ENCODE measurements around the gene NCOA7. TPM values are rescaled to one million over a fixed set of nuclear protein-coding genes. Genes with fewer than 3 reads are reported as not detected.
"Not testable (repeated sequence)": the region's sequence is repeated elsewhere in the genome, so short reads cannot be mapped to it uniquely, and the experiment has no call there.

Gene NCOA7
- total RNA-seq, 1 donor from 2014 or later: 41.5 TPM

DNA sequence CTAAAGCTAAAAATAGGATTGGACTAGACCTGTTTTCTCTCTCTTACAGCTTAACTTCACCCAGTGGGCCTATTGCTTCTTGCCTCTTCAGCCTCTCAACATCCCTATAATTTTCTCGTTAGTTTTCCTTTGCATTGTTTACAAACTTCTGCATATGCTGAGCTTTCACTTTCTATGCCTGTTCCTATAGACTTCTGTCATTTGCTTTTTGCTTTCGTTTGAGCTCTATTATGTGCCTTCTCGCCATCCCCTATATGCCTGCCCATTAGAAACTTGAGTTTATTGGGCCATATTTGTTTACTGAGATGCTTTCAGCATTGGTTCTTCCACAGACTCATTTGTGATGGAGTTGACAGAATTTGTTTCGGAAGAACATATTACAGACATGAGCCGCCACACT lies 40.9 kb downstream of the NCOA7 start:
- intact Hi-C loops (cut with micrococcal nuclease): no loop called here

DNA sequence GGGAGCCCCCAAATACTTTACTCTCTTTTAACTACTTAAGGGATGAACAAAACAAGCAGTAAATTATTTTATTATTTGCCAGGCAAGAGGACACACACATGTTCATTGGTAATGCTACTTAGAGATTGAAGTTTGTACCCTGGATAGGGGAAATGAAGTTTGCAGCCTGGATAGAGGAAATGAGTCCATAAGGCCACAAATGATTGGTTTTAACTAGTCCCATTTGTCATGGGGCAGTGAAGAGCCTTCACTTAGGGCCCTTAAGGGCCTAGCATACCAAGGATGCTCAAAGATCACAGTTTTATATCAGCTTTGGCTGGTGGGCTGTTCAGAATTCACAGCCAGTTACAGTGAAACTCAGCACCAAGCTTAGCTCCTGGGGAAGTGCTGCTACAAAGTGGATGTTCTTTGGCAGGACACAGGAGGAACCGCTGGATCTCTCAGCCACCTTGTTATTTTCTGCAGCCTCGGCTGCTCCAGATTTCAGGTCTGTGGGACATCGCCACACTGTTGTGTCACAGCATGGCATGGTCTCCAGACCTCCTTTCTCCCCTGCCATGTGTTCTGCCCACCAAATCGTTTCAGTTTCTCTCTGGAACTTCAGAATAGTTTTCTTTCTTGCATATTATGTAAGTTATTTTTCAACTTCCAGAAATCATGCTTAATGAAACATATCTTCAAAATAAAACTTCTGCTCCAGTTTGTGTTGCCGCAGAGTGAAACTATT lies 41.8 kb downstream of the NCOA7 start:
- intact Hi-C loops (cut with micrococcal nuclease): loop anchor here (1.0 kb wide), 1 partner anchor 7 kb away; no protein-coding TSS in a partner anchor

DNA sequence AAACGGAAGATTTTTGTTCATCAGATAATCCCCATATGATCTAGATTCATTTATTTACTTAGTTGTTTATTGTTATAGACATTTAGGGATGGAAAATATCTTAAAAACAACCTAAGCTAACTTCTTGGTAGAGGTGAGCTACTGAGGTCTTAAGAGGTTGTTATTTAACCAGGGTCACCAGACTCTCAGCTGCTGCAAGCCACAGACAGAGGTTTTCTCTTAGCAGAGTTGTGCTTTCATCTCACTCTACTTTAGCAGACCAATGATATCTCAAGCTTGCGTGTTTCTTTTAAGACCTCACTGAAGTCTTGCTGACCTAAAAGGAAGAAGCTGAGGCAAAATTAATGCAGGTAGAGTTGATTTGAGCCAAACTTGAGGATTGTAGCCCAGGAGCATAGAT lies 43.6 kb downstream of the NCOA7 start:
- intact Hi-C loops (cut with micrococcal nuclease): no loop called here

DNA sequence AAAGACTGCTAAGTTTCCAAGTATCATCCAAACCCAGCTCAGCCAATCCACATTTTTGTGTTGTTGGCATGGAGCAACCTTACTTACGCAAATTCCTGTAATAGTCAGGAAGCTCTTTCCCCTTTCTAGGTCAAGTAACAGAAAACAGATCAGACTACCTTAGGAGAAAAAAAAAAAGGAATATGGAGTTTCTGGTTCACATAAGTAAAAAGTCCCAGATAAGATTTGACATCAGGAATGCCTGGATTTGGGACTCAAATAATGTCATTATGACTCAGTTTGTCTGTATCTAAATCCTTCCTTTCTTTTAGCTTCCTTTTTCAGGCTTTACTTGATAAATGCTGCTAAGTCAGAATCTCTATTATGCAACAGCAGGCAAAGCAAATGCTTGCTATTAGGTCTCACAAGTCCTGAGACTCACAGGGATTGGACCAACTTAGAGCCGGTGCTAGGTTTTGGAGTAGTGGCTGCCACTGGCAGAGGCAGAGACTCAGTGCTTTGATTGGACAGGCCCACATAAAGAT lies 44.5 kb downstream of the NCOA7 start:
- intact Hi-C loops (cut with micrococcal nuclease): no loop called here

DNA sequence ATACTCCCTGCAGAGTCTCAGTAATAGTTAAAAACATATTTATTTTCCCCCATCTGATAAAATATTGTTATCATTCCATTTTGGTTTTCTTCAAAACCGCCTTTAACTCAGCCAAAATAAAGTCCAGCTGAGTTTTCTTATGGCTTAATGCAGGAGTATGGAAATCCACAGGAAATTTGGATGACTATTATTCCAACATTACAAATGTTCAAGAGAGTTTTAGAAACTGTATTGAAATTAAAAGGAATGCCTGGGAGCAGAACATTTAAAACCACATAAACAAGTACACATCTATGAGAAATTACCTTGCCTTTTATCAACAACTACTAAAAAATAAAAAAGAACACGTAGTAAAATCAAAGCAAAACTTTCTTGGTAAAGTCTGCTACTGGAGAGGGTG lies 45.7 kb downstream of the NCOA7 start:
- intact Hi-C loops (cut with micrococcal nuclease): no loop called here

DNA sequence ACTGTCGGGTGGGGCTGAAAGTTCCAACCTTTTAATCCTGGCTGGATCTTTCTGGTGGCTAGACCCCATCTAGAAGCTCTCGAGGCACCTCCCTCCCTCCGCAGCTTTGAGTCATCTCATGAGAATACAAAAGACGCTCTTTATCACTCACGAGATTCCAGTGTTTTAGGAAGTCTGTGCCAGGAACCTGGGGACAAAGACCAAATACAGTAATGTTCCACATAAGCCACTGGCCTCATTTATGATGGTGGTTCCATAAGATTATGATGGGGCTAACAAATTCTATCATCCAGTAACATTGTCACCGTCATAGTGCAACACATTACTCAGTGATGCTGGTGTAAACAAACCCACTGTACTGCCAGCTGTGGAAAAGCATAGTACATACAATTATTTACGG lies 48.7 kb downstream of the NCOA7 start:
- intact Hi-C loops (cut with micrococcal nuclease): no loop called here

DNA sequence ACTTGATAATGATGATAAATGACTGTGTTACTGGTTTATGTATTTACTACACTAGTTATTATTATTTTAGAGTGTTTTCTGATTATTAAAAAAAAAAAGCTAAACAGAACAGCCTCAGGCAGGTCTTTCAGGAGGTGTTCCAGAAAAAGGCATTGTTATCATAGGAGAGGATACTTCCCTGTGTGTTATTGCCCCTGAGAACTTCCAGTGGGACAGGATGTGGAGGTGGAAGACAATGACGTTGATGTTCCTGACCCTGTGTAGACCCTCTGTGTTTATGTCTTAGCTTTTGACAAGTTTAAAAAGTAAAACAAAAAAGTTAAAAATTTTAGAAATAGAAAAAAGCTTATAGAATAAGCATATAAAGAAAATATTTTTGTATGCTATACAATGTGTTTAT lies 49.1 kb downstream of the NCOA7 start:
- intact Hi-C loops (cut with micrococcal nuclease): no loop called here

DNA sequence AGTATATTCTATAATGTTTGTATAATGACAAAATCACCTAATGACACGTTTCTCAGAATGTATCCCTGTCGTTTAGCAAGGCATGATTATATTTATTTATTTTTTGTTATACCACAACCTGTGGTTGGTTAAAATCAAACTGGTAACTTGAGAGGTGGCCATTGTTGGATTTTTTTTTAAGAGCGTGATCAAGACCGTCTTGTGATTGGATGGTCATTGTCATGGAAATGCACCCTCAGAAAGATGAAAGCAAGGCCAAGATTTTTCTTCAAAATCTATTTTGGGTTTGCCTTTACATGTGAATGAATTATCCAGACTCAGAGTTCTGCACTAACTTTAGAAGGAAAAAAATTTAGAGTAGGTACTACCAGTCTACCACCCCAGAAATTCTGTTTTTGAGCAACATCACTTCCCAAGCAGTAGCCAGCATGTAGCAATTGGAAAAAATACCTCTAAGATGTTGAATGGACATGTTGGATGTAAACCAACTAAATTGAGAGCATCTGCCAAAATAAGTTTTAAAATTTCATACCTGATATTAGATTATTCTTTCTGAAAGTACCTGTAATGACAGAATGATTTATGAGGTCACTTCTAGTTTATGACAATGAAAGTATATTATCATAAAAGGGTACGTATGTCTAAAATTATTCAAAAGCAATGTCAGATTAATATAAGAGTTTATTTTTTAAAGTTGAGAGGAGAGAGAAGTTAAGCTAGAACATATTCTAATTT lies 50.8 kb downstream of the NCOA7 start:
- intact Hi-C loops (cut with micrococcal nuclease): no loop called here

DNA sequence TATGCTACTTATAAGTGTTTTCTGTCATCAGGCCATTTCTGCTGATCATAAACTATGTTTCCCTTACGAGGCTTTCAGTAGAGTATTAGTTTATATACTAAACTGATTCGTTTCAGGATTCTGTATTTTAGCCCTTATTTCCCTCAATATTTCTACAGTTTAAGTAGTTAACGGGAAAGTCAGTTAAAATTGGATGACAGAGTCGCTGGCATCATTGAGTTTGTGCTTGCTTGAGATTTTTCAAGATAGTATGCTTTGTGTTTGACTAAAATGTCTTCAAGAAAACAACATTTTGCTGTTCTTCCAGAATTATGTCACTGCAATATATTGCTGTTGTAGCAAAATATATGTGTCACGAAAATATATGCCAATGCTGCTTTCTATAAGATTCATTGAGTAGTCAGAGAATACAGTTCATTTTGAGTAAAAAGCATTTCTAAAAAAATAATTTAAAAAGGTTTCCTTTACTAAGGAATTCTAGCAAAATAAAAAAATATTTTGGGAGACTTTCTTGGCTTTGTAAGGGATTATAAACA lies 51.4 kb downstream of the NCOA7 start:
- intact Hi-C loops (cut with micrococcal nuclease): no loop called here

DNA sequence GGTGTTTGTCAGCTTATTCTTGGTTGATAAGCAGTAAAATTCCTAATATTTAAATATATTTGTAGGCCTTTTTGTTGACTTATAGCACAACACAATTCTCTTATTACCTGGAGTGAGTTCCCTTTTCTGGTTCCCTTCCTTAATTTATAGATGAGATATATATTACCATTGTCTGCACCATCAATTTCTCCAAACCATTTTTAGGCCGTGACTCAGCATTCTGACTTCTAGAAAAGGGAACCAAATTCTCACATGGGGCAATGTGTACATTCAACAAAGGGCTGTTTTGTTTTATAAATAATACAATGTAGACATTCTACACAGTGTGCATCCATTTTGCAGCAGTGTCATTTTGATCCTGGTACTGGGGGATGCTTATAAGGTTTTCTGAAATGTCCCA lies 52.8 kb downstream of the NCOA7 start:
- intact Hi-C loops (cut with micrococcal nuclease): no loop called here

DNA sequence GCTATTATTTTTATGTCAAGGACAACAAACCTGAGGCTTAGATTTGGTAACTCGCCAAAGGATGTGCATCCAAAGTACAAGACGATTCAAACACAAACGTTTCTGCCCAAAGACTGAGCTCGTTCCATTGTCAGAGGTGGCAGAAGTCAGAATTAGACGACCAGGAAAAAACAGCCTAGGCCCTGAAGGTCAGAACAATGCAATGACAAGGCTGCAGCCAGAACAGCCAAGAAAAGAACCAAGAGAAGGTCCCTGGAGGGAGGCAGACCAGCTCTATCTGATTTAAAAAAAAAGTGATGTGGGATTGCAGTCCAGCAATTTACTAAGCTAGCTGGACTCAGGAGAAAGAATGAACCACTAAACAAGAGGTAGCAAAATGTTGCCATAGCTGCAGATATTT lies 54.2 kb downstream of the NCOA7 start:
- intact Hi-C loops (cut with micrococcal nuclease): no loop called here

DNA sequence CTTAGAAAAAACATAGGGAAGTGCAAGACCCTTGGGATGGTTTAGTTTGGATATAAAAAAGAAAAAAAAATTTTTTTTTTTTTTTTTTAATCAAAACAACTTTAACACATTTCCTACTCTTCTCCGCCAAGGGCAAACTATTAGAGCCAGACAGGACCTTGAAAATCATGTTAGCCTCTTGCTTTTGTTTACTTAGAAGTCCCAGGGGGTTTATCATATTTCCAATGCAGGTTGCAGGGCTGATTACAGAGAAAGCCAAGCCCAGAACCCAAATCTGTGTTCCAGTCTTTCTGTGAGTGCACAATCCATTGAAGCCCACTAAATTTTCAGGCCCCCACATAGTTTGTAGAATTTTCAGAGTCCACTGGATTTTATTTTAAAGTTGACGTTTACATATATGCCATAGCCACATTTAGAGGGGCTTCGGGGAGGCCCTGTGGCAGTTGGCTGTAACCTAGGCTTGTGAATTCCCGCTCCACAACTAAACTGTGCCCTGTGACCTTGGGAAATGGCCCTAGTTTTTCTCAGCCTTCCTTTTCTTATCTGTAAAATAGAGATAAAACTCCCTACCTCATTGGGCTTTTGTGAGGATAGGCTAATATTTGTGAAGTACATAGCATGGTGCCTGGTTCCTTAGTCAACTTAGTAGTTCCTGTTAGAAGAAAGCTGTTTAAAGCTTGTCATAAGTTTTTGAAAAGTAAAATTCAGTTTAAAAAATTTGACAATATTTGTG lies 55.7 kb downstream of the NCOA7 start:
- intact Hi-C loops (cut with micrococcal nuclease): no loop called here

DNA sequence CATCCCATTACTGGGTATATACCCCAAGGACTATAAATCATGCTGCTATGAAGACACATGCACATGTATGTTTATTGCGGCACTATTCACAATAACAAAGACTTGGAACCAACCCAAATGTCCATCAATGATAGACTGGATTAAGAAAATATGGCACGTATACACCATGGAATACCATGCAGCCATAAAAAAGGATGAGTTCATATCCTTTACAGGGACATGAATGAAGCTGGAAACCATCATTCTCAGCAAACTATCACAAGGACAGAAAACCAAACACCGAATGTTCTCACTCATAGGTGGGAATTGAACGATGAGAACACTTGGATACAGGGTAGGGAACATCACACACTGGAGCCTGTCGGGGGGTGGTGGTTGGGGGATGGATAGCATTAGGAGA lies 57.5 kb downstream of the NCOA7 start:
- intact Hi-C loops (cut with micrococcal nuclease): not testable (repeated sequence)

DNA sequence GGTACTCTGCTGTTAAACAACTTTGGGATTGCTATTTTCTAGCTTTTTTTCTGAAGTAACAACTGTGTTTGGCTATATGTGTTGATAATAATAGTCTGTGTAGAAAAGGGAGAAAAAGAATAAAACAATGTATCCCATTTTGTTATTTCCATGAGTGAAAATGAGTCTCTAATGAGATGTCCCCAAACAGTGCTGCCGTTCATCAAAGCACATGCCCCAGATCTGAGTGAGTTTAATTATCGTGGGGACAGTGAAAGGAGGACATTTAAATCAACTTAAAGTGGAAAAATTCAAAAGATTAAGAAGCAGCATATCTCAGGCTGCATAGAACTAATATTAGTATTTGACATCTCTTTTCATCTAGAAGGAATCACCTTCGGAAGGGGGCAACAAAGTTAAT lies 59.6 kb downstream of the NCOA7 start:
- intact Hi-C loops (cut with micrococcal nuclease): no loop called here

DNA sequence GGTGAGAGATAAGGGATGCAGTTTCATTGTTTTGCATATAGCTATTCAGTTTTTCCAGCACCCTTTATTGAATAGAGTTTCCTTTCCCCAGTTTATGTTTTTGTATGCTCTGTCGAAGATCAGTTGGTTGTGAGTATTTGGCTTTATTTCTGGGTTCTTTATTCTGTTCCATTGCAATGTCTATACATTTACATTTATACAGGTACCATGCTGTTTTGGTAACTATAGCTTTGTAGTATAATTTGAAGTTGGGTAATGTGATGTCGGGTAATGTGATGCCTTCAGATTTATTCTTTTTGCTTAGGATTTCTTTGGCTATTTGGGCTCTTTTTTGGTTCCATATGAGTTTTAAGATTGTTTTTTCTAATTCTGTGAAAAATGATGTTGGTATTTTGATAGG lies 61.8 kb downstream of the NCOA7 start:
- intact Hi-C loops (cut with micrococcal nuclease): no loop called here

DNA sequence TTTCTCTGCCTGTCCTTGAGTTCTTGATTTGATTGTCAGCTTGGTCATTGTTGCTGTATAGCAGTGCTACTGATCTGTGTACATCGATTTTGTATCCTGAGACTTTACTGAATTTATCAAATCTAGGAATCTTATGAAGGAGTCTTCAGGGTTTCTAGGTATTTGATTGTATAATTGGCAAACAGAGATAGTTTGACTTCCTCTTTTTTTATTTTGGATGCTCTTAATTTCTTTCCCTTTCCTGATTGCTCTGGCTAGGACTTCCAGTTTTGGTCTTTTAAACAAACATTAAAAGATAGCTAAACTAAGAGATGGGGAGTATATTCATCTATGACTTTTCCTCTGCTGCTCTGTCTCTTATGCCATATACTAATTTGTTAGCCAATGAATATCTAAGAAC lies 62.4 kb downstream of the NCOA7 start:
- intact Hi-C loops (cut with micrococcal nuclease): no loop called here

DNA sequence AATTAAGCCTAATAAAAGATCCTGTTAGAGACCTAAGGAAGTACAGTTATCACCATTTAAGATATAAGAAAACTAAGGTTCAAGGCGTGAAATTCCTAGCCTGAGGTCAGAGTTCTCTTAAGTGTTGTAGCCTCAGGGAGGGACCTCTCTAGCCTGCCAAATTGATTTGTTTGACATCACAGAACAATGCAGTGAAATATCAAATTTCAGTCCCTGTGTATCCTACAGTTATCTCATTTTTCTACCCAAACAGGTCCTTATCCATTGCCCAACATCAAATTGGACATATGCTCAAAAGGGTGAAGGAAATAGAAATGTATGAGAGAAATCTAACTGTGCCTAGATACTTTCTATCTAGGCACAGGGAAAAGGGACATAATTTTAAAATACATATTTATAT lies 63.0 kb downstream of the NCOA7 start:
- intact Hi-C loops (cut with micrococcal nuclease): no loop called here

DNA sequence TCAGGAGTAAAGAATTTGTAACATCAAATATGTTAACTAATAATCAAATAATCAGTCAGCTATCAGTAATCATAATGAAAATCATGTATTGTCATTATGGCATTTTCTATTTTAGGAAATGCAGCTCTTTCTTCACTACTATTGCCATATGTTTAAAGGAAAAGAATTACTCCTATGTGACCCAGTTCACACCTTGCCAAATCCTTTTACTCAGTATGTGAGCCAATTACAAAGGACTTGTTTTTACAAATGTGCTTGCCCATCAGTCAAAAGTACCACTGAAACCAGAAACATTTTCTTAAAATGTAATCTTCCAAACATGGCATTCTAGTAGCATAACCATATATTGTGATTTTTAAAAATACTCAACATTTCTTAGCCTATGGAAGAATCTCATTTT lies 63.6 kb downstream of the NCOA7 start:
- intact Hi-C loops (cut with micrococcal nuclease): no loop called here

DNA sequence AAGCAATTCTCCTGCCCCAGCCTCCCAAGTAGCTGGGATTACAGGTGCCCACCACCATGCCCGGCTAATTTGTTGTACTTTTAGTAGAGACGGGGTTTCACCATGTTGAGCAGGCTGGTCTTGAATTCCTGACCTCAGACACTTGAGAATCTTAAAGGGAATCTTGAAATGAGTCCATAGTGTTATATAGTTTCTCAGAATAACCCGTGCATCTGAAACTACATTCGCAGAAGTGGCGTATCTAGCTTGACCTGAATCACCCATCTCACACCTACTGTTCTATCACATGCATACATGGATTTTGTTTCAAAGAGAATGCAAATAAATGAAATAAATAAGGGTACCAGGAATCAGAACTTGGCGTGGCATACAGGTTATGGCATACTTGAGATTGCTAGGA lies 65.0 kb downstream of the NCOA7 start:
- intact Hi-C loops (cut with micrococcal nuclease): no loop called here

DNA sequence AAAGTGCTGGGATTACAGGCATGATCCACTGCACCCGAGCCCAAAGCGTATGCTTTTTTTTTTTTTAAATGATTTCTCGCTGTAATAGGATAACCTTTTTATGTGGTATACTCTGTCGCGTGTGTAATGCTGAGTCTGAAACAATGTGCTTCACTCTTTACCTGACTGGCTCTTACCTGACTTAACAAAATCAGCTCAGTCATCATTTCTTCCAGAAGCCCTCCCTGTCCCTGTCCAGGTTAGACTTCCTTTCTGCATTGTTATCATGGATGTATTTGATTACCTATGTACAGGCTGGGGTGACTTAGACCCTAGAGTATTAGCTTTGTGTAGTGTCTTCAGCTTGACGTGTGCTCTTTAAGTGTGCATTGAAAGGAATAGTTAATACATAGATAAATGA lies 67.1 kb downstream of the NCOA7 start:
- intact Hi-C loops (cut with micrococcal nuclease): loop anchor here (1.0 kb wide), 1 partner anchor 98 kb away; the partner anchor contains the start of gene HINT3

DNA sequence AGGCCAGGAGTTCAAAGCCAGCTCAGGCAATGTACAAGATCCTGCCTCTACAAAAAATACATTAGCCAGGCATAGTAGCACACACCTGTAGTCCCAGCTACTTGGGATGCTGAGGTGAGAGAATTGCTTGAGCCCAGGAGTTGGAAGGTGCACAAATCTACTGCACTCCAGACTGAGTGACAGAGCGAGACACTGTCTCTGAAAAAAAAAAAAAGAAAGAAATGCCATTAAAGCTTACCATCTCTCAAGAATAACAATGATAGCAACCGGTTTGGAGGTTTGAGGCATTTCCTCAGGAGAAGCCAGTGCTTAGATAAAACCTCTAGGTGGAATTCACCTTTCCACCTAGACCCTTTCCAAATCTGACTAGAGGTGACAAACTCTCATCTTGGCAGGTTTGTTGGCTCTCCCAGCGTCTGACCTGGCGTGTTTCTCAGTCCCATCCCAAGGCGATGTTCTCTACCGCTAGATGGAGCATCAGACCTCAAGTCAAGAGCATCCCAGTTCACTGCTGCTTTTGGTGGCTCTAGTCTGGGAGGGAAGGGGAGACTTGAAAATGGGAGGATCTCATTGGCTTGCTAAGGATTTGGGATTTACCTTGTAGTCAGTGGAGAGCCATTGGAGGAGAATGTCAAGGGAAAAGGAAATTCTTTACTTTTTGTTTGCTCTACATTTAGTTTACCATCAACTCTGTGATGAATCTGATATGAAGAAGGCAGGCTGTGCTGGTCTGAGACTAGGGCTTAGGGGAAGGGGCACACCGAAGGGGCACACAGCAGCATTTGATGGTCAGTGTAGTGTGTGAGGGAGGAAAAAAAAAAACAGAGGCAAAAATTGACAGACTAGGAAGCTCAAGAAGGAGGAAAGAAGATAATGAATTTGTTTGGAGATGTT lies 67.9 kb downstream of the NCOA7 start:
- intact Hi-C loops (cut with micrococcal nuclease): loop anchor here (1.0 kb wide), 1 partner anchor 98 kb away; the partner anchor contains the start of gene HINT3
